GM23338 (cell line): ENCODE results near the gene CACNA1A. TPM values are rescaled to one million over a fixed set of nuclear protein-coding genes. Genes with fewer than 3 reads are reported as not detected.

Source experiments
- ATAC-seq: fragments of 200-7000 bp; cut with Tn5 transposase; 3 replicates; pipeline ENCODE4 v1.9.1; 2020
- DNase-seq: peaks from one replicate; pipeline ENCODE4 v3.0.0-alpha.2; 2015; ENCODE audit warnings: low spot score
- H2AFZ ChIP-seq: fragments of 200-600 bp; sonication (generic); 2 replicates; pipeline ENCODE4 v1.8.0; 2016; ENCODE audit warnings: antibody characterized with exemption, mild to moderate bottlenecking, moderate library complexity
- H3F3A ChIP-seq: fragments of 200-600 bp; sonication (generic); replicated peaks from 2 replicates; pipeline ENCODE4 v1.8.0; 2017; ENCODE audit warnings: antibody characterized with exemption, mixed run types, low read depth
- H3K27ac ChIP-seq: fragments of 200-600 bp; sonication (generic); 2 replicates; pipeline ENCODE4 v1.6.1; 2016; ENCODE audit warnings: low read depth
- H3K27me3 ChIP-seq: fragments of 200-600 bp; sonication (generic); 2 replicates; pipeline ENCODE4 v1.8.0; 2016; ENCODE audit warnings: mild to moderate bottlenecking, mixed run types, moderate library complexity; ENCODE audit not compliant: insufficient read depth
- H3K36me3 ChIP-seq: fragments of 200-600 bp; sonication (generic); 2 replicates; pipeline ENCODE4 v1.8.0; 2016; ENCODE audit warnings: mild to moderate bottlenecking; ENCODE audit not compliant: insufficient read depth
- H3K4me1 ChIP-seq: fragments of 200-600 bp; sonication (generic); 2 replicates; pipeline ENCODE4 v1.8.0; 2016; ENCODE audit warnings: mild to moderate bottlenecking, moderate library complexity; ENCODE audit not compliant: insufficient read depth
- H3K4me2 ChIP-seq: fragments of 200-600 bp; sonication (generic); 2 replicates; pipeline ENCODE4 v1.7.1; 2017; ENCODE audit warnings: mixed run types
- H3K4me3 ChIP-seq: fragments of 200-600 bp; sonication (generic); 2 replicates; pipeline ENCODE4 v1.6.1; 2016; ENCODE audit warnings: mixed run types
- H3K79me2 ChIP-seq: fragments of 200-600 bp; sonication (generic); replicated peaks from 2 replicates; pipeline ENCODE4 v1.8.0; 2017; ENCODE audit warnings: mild to moderate bottlenecking; ENCODE audit not compliant: insufficient read depth
- H3K9me2 ChIP-seq: fragments of 200-600 bp; sonication (generic); 2 replicates; pipeline ENCODE4 v1.8.0; 2017; ENCODE audit not compliant: insufficient read depth
- H4K20me1 ChIP-seq: fragments of 200-600 bp; sonication (generic); replicated peaks from 2 replicates; pipeline ENCODE4 v1.8.0; 2017; ENCODE audit warnings: mild to moderate bottlenecking; ENCODE audit not compliant: insufficient read depth
- H3K27ac Mint-ChIP-seq: 2 replicates; pipeline ENCODE4 v1.8.0; 2020; ENCODE audit warnings: inconsistent platforms, mild to moderate bottlenecking, moderate library complexity, mixed read lengths
- H3K27me3 Mint-ChIP-seq: 3 replicates; pipeline ENCODE4 v1.8.0; 2022; ENCODE audit warnings: low read depth, mild to moderate bottlenecking, moderate library complexity, mixed read lengths, inconsistent platforms; ENCODE audit not compliant: insufficient read depth, poor library complexity
- H3K36me3 Mint-ChIP-seq: 3 replicates; pipeline ENCODE4 v1.8.0; 2021; ENCODE audit warnings: low read depth, mild to moderate bottlenecking, inconsistent platforms, moderate library complexity, mixed read lengths
- H3K4me1 Mint-ChIP-seq: 3 replicates; pipeline ENCODE4 v1.8.0; 2020; ENCODE audit warnings: mild to moderate bottlenecking, inconsistent platforms, mixed read lengths
- H3K4me3 Mint-ChIP-seq: 3 replicates; pipeline ENCODE4 v1.8.0; 2021; ENCODE audit warnings: moderate library complexity, mild to moderate bottlenecking, inconsistent platforms, mixed read lengths
- H3K9me3 Mint-ChIP-seq: 3 replicates; pipeline ENCODE4 v1.8.0; 2020; ENCODE audit warnings: moderate library complexity, mild to moderate bottlenecking, inconsistent platforms, mixed read lengths
- CREB1 ChIP-seq: fragments of 250-450 bp; sonication (Bioruptor Pico); IDR thresholded peaks from 2 replicates; pipeline ENCODE4 v1.5.0; 2020; ENCODE audit warnings: low read depth, mild to moderate bottlenecking, moderate library complexity
- CTCF ChIP-seq, 2 experiments: fragments of 200-600 bp in 1 of 2; sonication (generic) in 1 of 2; conservative IDR thresholded peaks; 2 replicates each; pipeline versions ENCODE4 v1.5.1 to v1.6.1; 2016 to 2017; ENCODE audit warnings: antibody characterized with exemption in 2 of 2, low read depth in 2 of 2, mild to moderate bottlenecking in 2 of 2, moderate library complexity in 1 of 2
- ETS1 ChIP-seq: IDR thresholded peaks from 2 replicates; pipeline ENCODE4 v1.6.1; 2016; ENCODE audit warnings: antibody characterized with exemption
- EZH2 ChIP-seq: fragments of 200-600 bp; sonication (generic); IDR thresholded peaks from one replicate; pipeline ENCODE4 v1.8.0; 2017; ENCODE audit warnings: antibody characterized with exemption, mild to moderate bottlenecking, low read depth; ENCODE audit not compliant: unreplicated experiment
- EZH2phosphoT487 ChIP-seq: fragments of 200-600 bp; sonication (generic); IDR thresholded peaks from one replicate; pipeline ENCODE4 v1.8.1; 2018; ENCODE audit warnings: antibody characterized with exemption; ENCODE audit not compliant: unreplicated experiment
- JUNB ChIP-seq: IDR thresholded peaks from one replicate; pipeline ENCODE4 v1.6.1; 2016; ENCODE audit warnings: antibody characterized with exemption; ENCODE audit not compliant: unreplicated experiment
- NANOG ChIP-seq: IDR thresholded peaks from 2 replicates; pipeline ENCODE4 v1.6.1; 2016; ENCODE audit warnings: antibody characterized with exemption, borderline replicate concordance
- POLR2AphosphoS5 ChIP-seq: IDR thresholded peaks from 2 replicates; pipeline ENCODE4 v1.6.1; 2016; ENCODE audit warnings: antibody characterized with exemption, low read depth
- REST ChIP-seq: IDR thresholded peaks from one replicate; pipeline ENCODE4 v1.6.1; 2018; ENCODE audit warnings: antibody characterized with exemption; ENCODE audit not compliant: unreplicated experiment
- STAT1 ChIP-seq: IDR thresholded peaks from one replicate; pipeline ENCODE4 v1.6.1; 2016; ENCODE audit warnings: antibody characterized with exemption; ENCODE audit not compliant: unreplicated experiment
- ZNF114 ChIP-seq: fragments of 250-450 bp; sonication (Bioruptor Pico); IDR thresholded peaks from 2 replicates; pipeline ENCODE4 v1.5.0; 2020; ENCODE audit warnings: mild to moderate bottlenecking, moderate library complexity
- ZNF331 ChIP-seq: fragments of 250-450 bp; sonication (Bioruptor Pico); IDR thresholded peaks from 2 replicates; pipeline ENCODE4 v1.5.0; 2020; ENCODE audit warnings: low read depth, mild to moderate bottlenecking, moderate library complexity
- ZNF462 ChIP-seq: fragments of 250-450 bp; sonication (Bioruptor Pico); IDR thresholded peaks from 2 replicates; pipeline ENCODE4 v1.5.0; 2020; ENCODE audit warnings: mild to moderate bottlenecking, moderate library complexity
- polyA plus RNA-seq: library from polyadenylated mRNA; unstranded; fragments of >200 nt; fragmentation: Nextera tagmentation; extraction: Ambion mirVana; gene quantifications from 2 replicates; pipeline ENCODE4 v1.2.1, GENCODE V29; 2016
- total RNA-seq: library from RNA; depleted of rRNA; stranded (reverse); fragments of >200 nt; shearing (Covaris generic); gene quantifications from 2 replicates; pipeline ENCODE4 v1.2.3, GENCODE V29; 2014

Gene CACNA1A
- total and polyA plus RNA-seq, 2 experiments from 2014 or later, result 7.4 to 20.3 TPM

- Mint-ChIP-seq H3K27me3 (peaks cover 5% of the 10 kb centered on the region), H3K36me3 (peaks cover 8% of the 10 kb centered on the region; the same call in 1 of the 3 replicates), H3K4me3 (no peak overlapping the region), H3K9me3 (peaks cover 2% of the 10 kb centered on the region; the same call in 1 of the 3 replicates), H3K4me1 (peaks cover 4% of the 10 kb centered on the region), H3K27ac (no peak overlapping the region)
- TF ChIP-seq REST (no peak), EZH2 (no peak), STAT1 (no peak), ZNF331 (CRISPR knock-in tag) (no peak), CTCF (conservative IDR thresholded peaks at IDR 0.05; ENCODE audit: low read depth in 2 of 2) (no peak), POLR2AphosphoS5 (no peak), EZH2phosphoT487 (no peak), ZNF462 (no peak), ETS1 (no peak), JUNB (no peak), NANOG (no peak), ZNF114 (CRISPR knock-in tag) (no peak), CREB1 (CRISPR knock-in tag) (no peak)
- Histone ChIP-seq H3K4me1 (no peaks in the 10 kb centered on the region), H3F3A (no peaks in the 10 kb centered on the region), H3K4me3 (no peak overlapping the region), H2AFZ (no peak overlapping the region), H3K27ac (no peak overlapping the region), H3K4me2 (no peak overlapping the region), H3K27me3 (no peaks in the 10 kb centered on the region), H3K9me2 (no peaks in the 10 kb centered on the region), H4K20me1 (no peaks in the 10 kb centered on the region), H3K36me3 (no peaks in the 10 kb centered on the region), H3K79me2 (no peaks in the 10 kb centered on the region)
- ATAC-seq, result no peak
- DNase-seq, result no peak
These were observed 162.8 kb downstream of the CACNA1A start for GRCh38 chr19:13343514-13343913.
